SIG-M5 treated with dmso at 0.1 percent for 504 hours (cell line): Measurements from ENCODE around the gene FAM149B1.
"Not testable (repeated sequence)": the region's sequence is repeated elsewhere in the genome, so short reads cannot be mapped to it uniquely, and the experiment has no call there.

Source experiments
- DNase-seq: peaks from one replicate; lab custom pipeline; 2025; ENCODE audit not compliant: unreplicated experiment; lab: John Stamatoyannopoulos, UW

FAM149B1 gene

GRCh38 chr10:73167783-73168464, at the start of gene FAM149B1, which contains the start of gene ECD:
TSS of gene FAM149B1 (plus strand) at chr10:73168119. CDS start at chr10:73168340, 221 bp downstream.
TSS of gene ECD (minus strand) at chr10:73168008. CDS start at chr10:73163937, 4,071 bp downstream.
- DNase-seq: peak; percentile 84

GRCh38 chr10:73119457-73119856, 48.5 kb upstream of the FAM149B1 start:
- DNase-seq: no peak

- DNase-seq: no peak
Measured at GRCh38 chr10:73119952-73120351, 48.0 kb upstream of the FAM149B1 start.

GRCh38 chr10:73126343-73126742, 41.6 kb upstream of the FAM149B1 start:
- DNase-seq: no peak

DNA sequence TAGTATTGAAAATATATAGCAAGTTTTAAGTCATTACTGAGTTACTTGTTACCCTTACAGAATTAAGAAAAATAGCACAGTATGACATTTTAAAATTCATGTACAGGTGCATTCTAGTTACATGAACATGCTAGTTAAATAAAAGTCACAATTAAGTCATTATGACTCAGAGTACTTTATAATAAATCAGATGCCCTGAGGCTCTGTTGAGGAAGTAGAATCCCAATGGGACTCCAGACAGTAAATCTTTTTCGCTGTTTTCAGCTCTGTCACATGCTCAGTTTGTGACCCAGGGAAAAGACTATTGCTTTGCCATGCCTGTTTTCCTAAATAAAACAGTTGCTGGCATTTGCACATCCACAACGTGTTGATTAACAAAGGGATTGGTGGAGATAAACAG, 36.6 kb upstream of the FAM149B1 start:
- DNase-seq: no peak

DNA sequence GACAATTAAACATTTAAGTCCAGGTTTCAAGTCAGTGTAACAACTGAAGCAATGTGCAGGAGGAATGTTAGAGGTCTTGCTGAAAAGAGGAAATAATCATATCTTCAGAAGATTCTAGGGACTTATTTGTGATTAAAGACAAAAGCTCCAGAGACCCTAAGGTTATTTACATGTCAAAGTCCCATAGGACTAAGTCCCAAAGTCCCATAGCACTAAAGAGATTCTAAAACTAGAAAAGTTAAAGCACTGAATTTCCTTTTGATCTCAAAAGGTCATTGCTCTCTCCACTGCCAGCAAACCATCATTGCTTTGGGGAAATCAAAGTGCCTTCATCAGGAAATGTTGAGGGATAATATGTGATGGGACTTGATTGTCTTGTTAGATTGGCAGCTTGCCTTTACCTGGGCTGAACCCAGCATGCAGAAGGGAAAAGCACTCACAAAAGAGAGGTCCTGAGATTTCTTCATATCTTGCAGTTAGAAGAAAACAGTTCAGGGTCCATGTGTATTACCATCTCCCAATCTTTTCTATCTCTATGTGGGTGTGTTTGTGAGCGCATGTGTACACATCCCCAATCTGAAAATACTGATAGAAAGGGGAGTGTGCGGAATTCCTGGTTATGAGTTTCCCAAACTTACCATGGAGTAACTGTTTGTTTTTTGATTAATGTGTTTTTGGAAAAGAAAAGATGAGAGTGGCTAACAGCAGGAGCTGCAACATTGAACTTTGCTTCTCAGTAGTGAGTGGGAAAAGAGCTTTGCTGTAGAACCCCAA, 35.8 kb upstream of the FAM149B1 start:
- no peak for DNase-seq

DNA sequence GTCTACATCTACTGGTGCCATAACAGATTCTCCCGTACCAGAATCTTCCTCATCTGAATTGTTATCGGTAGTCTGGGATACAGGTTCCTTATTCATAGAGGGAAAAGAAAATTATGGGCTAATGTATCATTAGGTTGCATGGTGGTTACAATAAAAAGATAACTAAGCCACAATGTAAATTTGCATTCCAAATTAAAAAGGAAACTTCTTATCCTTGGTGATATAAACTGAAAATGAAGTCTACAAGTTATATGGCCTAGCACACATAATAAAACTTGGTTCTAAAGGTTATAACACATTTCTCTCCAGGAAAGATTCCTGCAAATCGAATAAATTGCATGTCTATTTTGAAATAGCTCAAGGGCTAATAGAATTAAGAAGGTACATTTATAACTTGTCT, 33.2 kb upstream of the FAM149B1 start:
- no peak for DNase-seq

GRCh38 chr10:73136627-73137026, 31.3 kb upstream of the FAM149B1 start:
- no peak for DNase-seq

- DNase-seq: no peak
Measured at GRCh38 chr10:73139251-73139650, 28.7 kb upstream of the FAM149B1 start.

GRCh38 chr10:73141603-73142002, 26.3 kb upstream of the FAM149B1 start:
- no peak for DNase-seq

GRCh38 chr10:73150633-73151413, 17.1 kb upstream of the FAM149B1 start:
- not testable (repeated sequence) for DNase-seq

GRCh38 chr10:73152009-73152408, 15.9 kb upstream of the FAM149B1 start:
- no peak for DNase-seq

GRCh38 chr10:73156054-73156453, 11.9 kb upstream of the FAM149B1 start:
- no peak for DNase-seq

DNA sequence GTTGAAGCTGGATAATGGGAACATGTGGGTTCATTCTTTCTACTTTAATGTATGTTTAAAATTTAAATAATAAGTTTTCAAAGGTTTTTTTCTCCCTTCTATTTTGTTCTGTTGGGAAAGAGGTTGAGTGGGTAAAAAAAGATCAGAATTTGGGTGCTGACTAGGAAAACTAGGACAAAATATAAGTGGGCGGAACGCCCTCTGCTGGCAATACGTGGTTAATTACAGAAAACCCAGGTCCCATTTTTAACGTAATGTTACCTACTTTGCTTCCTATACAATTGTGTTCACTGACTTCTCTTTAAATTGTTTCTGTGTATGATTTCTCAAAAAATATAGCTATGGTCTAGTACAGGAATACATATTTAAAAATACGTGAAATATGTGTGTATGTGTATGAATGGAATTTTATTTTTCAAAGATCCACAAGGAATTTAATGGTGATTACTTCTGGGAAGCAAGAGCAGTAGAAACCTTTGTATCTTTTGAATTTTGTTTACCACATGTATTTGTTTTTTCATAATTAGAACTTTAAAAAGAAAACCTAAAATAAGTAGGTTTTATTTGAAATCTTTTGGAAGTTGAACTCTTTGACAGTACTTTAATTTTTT, 8.8 kb upstream of the FAM149B1 start:
- peak; percentile 41 for DNase-seq

- DNase-seq: no peak
Measured at GRCh38 chr10:73161079-73161478, 6.8 kb upstream of the FAM149B1 start.

- no peak for DNase-seq
Measured at GRCh38 chr10:73161662-73162061, 6.3 kb upstream of the FAM149B1 start.

GRCh38 chr10:73163096-73163495, 4.8 kb upstream of the FAM149B1 start:
- DNase-seq: no peak

DNA sequence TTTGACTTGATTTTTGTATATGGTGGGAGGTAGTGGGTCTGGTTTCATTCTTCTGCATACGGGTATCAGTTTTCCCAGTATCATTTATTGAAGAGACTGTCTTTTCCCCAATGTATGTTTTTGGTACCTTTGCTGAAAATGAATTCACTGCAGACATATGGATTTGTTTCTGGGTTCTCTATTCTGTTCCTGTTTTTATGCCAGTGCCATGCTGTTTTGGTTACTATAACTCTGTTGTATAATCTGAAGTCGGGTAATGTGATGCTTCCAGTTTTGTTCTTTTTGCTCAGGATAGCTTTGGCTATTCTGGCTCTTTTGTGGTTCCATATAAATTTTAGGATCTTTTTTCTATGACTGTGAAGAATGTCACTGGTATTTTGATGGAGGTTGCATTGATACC, 947 bp upstream of the FAM149B1 start:
- DNase-seq: no peak

GRCh38 chr10:73167458-73167782, 499 bp upstream of the FAM149B1 start:
- DNase-seq: no peak

GRCh38 chr10:73168465-73168803, 515 bp downstream of the FAM149B1 start:
- DNase-seq: peak; percentile 35

- no peak for DNase-seq
Measured at GRCh38 chr10:73169320-73169719, 1.4 kb downstream of the FAM149B1 start.
